GM12878 (cell line): ENCODE data around the gene ROR2. TPM values are rescaled to one million over a fixed set of nuclear protein-coding genes. Genes with fewer than 3 reads are reported as not detected.

Source experiments
- ATAC-seq: fragments of 200-7000 bp; cut with Tn5 transposase; 3 replicates; pipeline ENCODE4 v1.9.1; 2020; ENCODE audit warnings: mild to moderate bottlenecking, moderate library complexity
- BruUV-seq: library from RNA; stranded (reverse); fragments of 400-500 nt; replicated peaks from 2 replicates; lab custom pipeline; 2021; lab: Mats Ljungman, UMichigan
- CTCF ChIA-PET: fragments of 300-600 bp; sonication (Branson Sonifier 250); formaldehyde crosslinking; extraction: SDS; loops from one replicate; lab custom pipeline; 2021; ENCODE audit warnings: inconsistent platforms; lab: Yijun Ruan, JAX
- POLR2A ChIA-PET: fragments of 350-600 bp; formaldehyde crosslinking; extraction: SDS; loops from one replicate; lab custom pipeline; 2021; ENCODE audit warnings: inconsistent platforms; lab: Charles Lee
- RAD21 ChIA-PET: fragments of 300-600 bp; sonication (Branson Sonifier 250); formaldehyde crosslinking; loops from one replicate; lab custom pipeline; 2023; ENCODE audit warnings: antibody characterized with exemption; ENCODE audit not compliant: unreplicated experiment; lab: Charles Lee
- SMC1A ChIA-PET: fragments of 300-600 bp; sonication (Branson Sonifier 250); formaldehyde crosslinking; loops from one replicate; lab custom pipeline; 2023; ENCODE audit not compliant: unreplicated experiment, uncharacterized antibody; lab: Charles Lee
- DNase-seq: peaks from one replicate; pipeline ENCODE4 v3.0.0-alpha.2; 2011; ENCODE audit warnings: low read depth, low spot score
- FAIRE-seq: peaks from 3 replicates; lab custom pipeline; 2011; peaks lifted over from hg19 to GRCh38; lab: Jason Lieb, UNC
- H2AFZ ChIP-seq: 2 replicates; pipeline ENCODE4 v1.6.0; 2011; ENCODE audit warnings: low read depth, low read length, control low read depth; ENCODE audit not compliant: control insufficient read depth
- H3K27ac ChIP-seq: 2 replicates; pipeline ENCODE4 v1.5.1; 2011; ENCODE audit warnings: control low read depth; ENCODE audit not compliant: control insufficient read depth, insufficient read depth
- H3K27me3 ChIP-seq, 2 experiments: replicated peaks in 1 of 2; 2 replicates each; pipeline versions ENCODE4 v1.6.0 to v1.6.1; 2011; ENCODE audit warnings: low read length in 1 of 2; ENCODE audit not compliant: control insufficient read depth in 2 of 2, insufficient read depth in 2 of 2
- H3K36me3 ChIP-seq, 2 experiments: 2 replicates each; pipeline ENCODE4 v1.5.1; 2011; ENCODE audit warnings: low read length in 1 of 2; ENCODE audit not compliant: control insufficient read depth in 2 of 2, insufficient read depth in 2 of 2
- H3K4me1 ChIP-seq: 2 replicates; pipeline ENCODE4 v1.6.1; 2011; ENCODE audit warnings: mild to moderate bottlenecking, low read length, moderate library complexity, mixed read lengths; ENCODE audit not compliant: control insufficient read depth, insufficient read depth
- H3K4me2 ChIP-seq: 2 replicates; pipeline ENCODE4 v1.6.0; 2011; ENCODE audit warnings: control low read depth; ENCODE audit not compliant: control insufficient read depth, insufficient read depth
- H3K4me3 ChIP-seq: fragments of 200-600 bp; sonication (generic); 2 replicates; pipeline ENCODE4 v1.5.1; 2016
- H3K79me2 ChIP-seq: 2 replicates; pipeline ENCODE4 v1.6.0; 2011; ENCODE audit warnings: low read length; ENCODE audit not compliant: control insufficient read depth, insufficient read depth
- H3K9ac ChIP-seq: 2 replicates; pipeline ENCODE4 v1.8.0; 2011; ENCODE audit warnings: low read length, control low read depth, mixed read lengths; ENCODE audit not compliant: control insufficient read depth, insufficient read depth
- H3K9me3 ChIP-seq: replicated peaks from 3 replicates; pipeline ENCODE4 v1.5.1; 2011; ENCODE audit warnings: mild to moderate bottlenecking, low read length; ENCODE audit not compliant: control insufficient read depth, insufficient read depth
- H4K20me1 ChIP-seq: 2 replicates; pipeline ENCODE4 v1.6.0; 2011; ENCODE audit not compliant: control insufficient read depth, insufficient read depth
- ATF7 ChIP-seq: fragments of 450-650 bp; IDR thresholded peaks from 2 replicates; pipeline ENCODE4 v1.6.1; 2016; ENCODE audit warnings: low read depth, mild to moderate bottlenecking
- CUX1 ChIP-seq: IDR thresholded peaks from 2 replicates; pipeline ENCODE4 v1.6.1; 2012; ENCODE audit warnings: improper control_type of control experiment, low read depth, low read length; ENCODE audit not compliant: insufficient replicate concordance
- ETV6 ChIP-seq, 2 experiments: fragments of 450-650 bp in 1 of 2; IDR thresholded peaks in 1 of 2; conservative IDR thresholded peaks in 1 of 2; 2 replicates each; pipeline ENCODE4 v1.6.1; 2014; ENCODE audit warnings: antibody characterized with exemption in 1 of 2, borderline replicate concordance in 1 of 2, low read depth in 1 of 2, mild to moderate bottlenecking in 1 of 2, moderate library complexity in 1 of 2
- GABPA ChIP-seq: IDR thresholded peaks from 2 replicates; pipeline ENCODE4 v1.6.1; 2014; ENCODE audit warnings: antibody characterized with exemption, low read depth, mild to moderate bottlenecking, inconsistent platforms
- HCFC1 ChIP-seq: fragments of 150-350 bp; IDR thresholded peaks from 2 replicates; pipeline ENCODE4 v1.6.1; 2014; ENCODE audit warnings: low read length
- HDAC2 ChIP-seq: fragments of 200-600 bp; sonication (generic); IDR thresholded peaks from 2 replicates; pipeline ENCODE4 v1.6.1; 2017
- NR2F1 ChIP-seq: fragments of 450-650 bp; conservative IDR thresholded peaks from 2 replicates; pipeline ENCODE4 v1.6.1; 2017; ENCODE audit warnings: mild to moderate bottlenecking
- PBX3 ChIP-seq: IDR thresholded peaks from 2 replicates; pipeline ENCODE4 v1.6.1; 2011; ENCODE audit warnings: mild to moderate bottlenecking, low read depth, low read length, moderate library complexity; ENCODE audit not compliant: insufficient replicate concordance
- ZNF687 ChIP-seq: fragments of 450-650 bp; IDR thresholded peaks from 2 replicates; pipeline ENCODE4 v1.6.1; 2017; ENCODE audit warnings: mild to moderate bottlenecking, moderate library complexity
- WGBS: methylation state at CpG from one replicate; pipeline ENCODE4 v1.1.6; 2016; ENCODE audit warnings: low lambda C conversion rate; ENCODE audit not compliant: insufficient replicate concordance, insufficient coverage; ENCODE audit errors: missing lambda C conversion rate; 5-methylcytosine and 5-hydroxymethylcytosine counted together
- in situ Hi-C: fragments of 300-500 bp; cut with MboI; formaldehyde crosslinking; loops from 9 replicates; pipeline ENCODE4 v1.14.3; 2018; ENCODE audit warnings: mixed read lengths
- intact Hi-C: fragments of 100-400 bp; cut with micrococcal nuclease; formaldehyde crosslinking; loops from one replicate; pipeline ENCODE4 v1.14.2; 2022; ENCODE audit not compliant: unreplicated experiment
- polyA plus RNA-seq, 11 experiments: library from polyadenylated mRNA; depleted of rRNA in 4 of 11; unstranded in 6 of 11; stranded (reverse) in 5 of 11; fragments of >200 nt; fragmentation: Nextera tagmentation in 4 of 11; fragmentation: Illumina TruSeq in 1 of 11; extraction: Ambion mirVana in 4 of 11; extraction: Trizol in 1 of 11; gene quantifications; 1 replicate in 1 of 11; 2 replicates in 10 of 11; pipeline versions ENCODE4 v1.2.1 to v1.2.3, GENCODE V29; 2011 to 2016; ENCODE audit warnings: inconsistent platforms in 2 of 11, missing spikeins in 2 of 11, low read depth in 1 of 11
- total RNA-seq, 4 experiments: library from RNA; depleted of rRNA in 3 of 4; stranded (reverse); fragments of >200 nt in 3 of 4; fragmentation: Illumina TruSeq in 1 of 4; extraction: Trizol in 1 of 4; gene quantifications; 2 replicates each; pipeline versions ENCODE4 v1.2.1 to v1.2.3, GENCODE V29; 2013 to 2021

Gene ROR2
- total and polyA plus RNA-seq, 10 of the 15 experiments (the other 5 are each of a cell fraction or from before 2014, with no cell fraction given): 0.03 to 0.05 TPM; not detected in 8

- 34% methylated on average over 15 of the region's 15 CpGs for whole genome bisulfite sequencing
- H3K9me3 ChIP-seq: no peaks in the 10 kb centered on the region
- no peak for DNase-seq
- no peak for ATAC-seq
- ChIA-PET SMC1A (no interaction called here), CTCF (no interaction called here), POLR2A (no interaction called here), RAD21 (no interaction called here)
- no peaks in the 10 kb centered on the region for H3K36me3 ChIP-seq
- no peak overlapping the region for H3K27ac ChIP-seq
- no peak for FAIRE-seq
- intact Hi-C loops: no loop called here
- BruUV-seq: no TSS peak
- H3K4me1 ChIP-seq: no peaks in the 10 kb centered on the region
- H2AFZ ChIP-seq: no peak overlapping the region
- 0 out of 2 replicates have a peak, but pooled peaks cover 1% of the 10 kb centered on the region for H4K20me1 ChIP-seq
- H3K79me2 ChIP-seq: no peaks in the 10 kb centered on the region
- H3K4me2 ChIP-seq: no peak overlapping the region
- no peak overlapping the region for H3K4me3 ChIP-seq
- in situ Hi-C loops: no loop called here
- no peak overlapping the region for H3K9ac ChIP-seq
- H3K27me3 ChIP-seq: peaks cover 0 to 2% of the 10 kb centered on the region in 2 experiments; a peak in 2 of 4 replicates
- TF ChIP-seq ETV6 (conservative IDR thresholded peaks at IDR 0.05 in 1 of 2, IDR thresholded peaks at IDR 0.05 in 1 of 2; ENCODE audit: borderline replicate concordance in 1 of 2, low read depth in 1 of 2): no peak
- TF ChIP-seq NR2F1: no peak
- no peak for TF ChIP-seq ATF7
- TF ChIP-seq HCFC1: no peak
- TF ChIP-seq CUX1: no peak
- TF ChIP-seq PBX3: no peak
- TF ChIP-seq GABPA: no peak
- TF ChIP-seq ZNF687: no peak
- no peak for TF ChIP-seq HDAC2
Observed at GRCh38 chr9:91818647-91819403, 131.2 kb downstream of the ROR2 start.
